MM.1S (cell line): ENCODE measurements around the gene ZNF81.
"Not testable (repeated sequence)": the region's sequence is repeated elsewhere in the genome, so short reads cannot be mapped to it uniquely, and the experiment has no call there.

ENCODE experiments used
- DNase-seq: peaks from one replicate; pipeline ENCODE4 v3.0.0-alpha.2; 2015
- H2AFZ ChIP-seq: fragments of 300-600 bp; sonication (generic); 2 replicates; pipeline ENCODE4 v1.6.0; 2016; ENCODE audit warnings: antibody characterized with exemption, low read length
- H3F3A ChIP-seq: fragments of 300-600 bp; sonication (generic); 2 replicates; pipeline ENCODE4 v1.6.1; 2016; ENCODE audit warnings: mild to moderate bottlenecking, antibody characterized with exemption, low read length, moderate library complexity, mixed read lengths; ENCODE audit not compliant: insufficient read depth
- H3K27ac ChIP-seq: fragments of 300-600 bp; sonication (generic); 2 replicates; pipeline ENCODE4 v1.5.1; 2016; ENCODE audit warnings: mild to moderate bottlenecking, low read length
- H3K27me3 ChIP-seq: fragments of 300-600 bp; sonication (generic); replicated peaks from 2 replicates; pipeline ENCODE4 v1.6.0; 2016; ENCODE audit warnings: low read length; ENCODE audit not compliant: insufficient read depth
- H3K36me3 ChIP-seq: fragments of 300-600 bp; sonication (generic); replicated peaks from 2 replicates; pipeline ENCODE4 v1.6.1; 2016; ENCODE audit warnings: mild to moderate bottlenecking, low read length, mixed read lengths; ENCODE audit not compliant: insufficient read depth
- H3K4me1 ChIP-seq: fragments of 300-600 bp; sonication (generic); 2 replicates; pipeline ENCODE4 v1.6.1; 2016; ENCODE audit warnings: low read length, mixed read lengths
- H3K4me2 ChIP-seq: fragments of 300-600 bp; sonication (generic); 2 replicates; pipeline ENCODE4 v1.6.0; 2016; ENCODE audit warnings: low read depth, low read length
- H3K4me3 ChIP-seq: fragments of 300-600 bp; sonication (generic); 2 replicates; pipeline ENCODE4 v1.5.1; 2016; ENCODE audit warnings: low read length, mixed read lengths
- H3K79me2 ChIP-seq: fragments of 300-600 bp; sonication (generic); 2 replicates; pipeline ENCODE4 v1.6.1; 2016; ENCODE audit warnings: mixed run types, low read length, mixed read lengths
- H3K9ac ChIP-seq: fragments of 300-600 bp; sonication (generic); 2 replicates; pipeline ENCODE4 v1.6.1; 2016; ENCODE audit warnings: low read length, mixed read lengths
- H3K9me2 ChIP-seq: fragments of 300-600 bp; sonication (generic); replicated peaks from 2 replicates; pipeline ENCODE4 v1.6.1; 2016; ENCODE audit warnings: mild to moderate bottlenecking, low read length, mixed read lengths; ENCODE audit not compliant: insufficient read depth
- H3K9me3 ChIP-seq: fragments of 300-600 bp; sonication (generic); replicated peaks from 2 replicates; pipeline ENCODE4 v1.6.1; 2016; ENCODE audit warnings: mild to moderate bottlenecking, low read length, mixed read lengths; ENCODE audit not compliant: insufficient read depth
- H4K20me1 ChIP-seq: fragments of 300-600 bp; sonication (generic); 2 replicates; pipeline ENCODE4 v1.6.1; 2016; ENCODE audit warnings: mild to moderate bottlenecking, low read length, moderate library complexity, mixed read lengths; ENCODE audit not compliant: insufficient read depth
- EZH2 ChIP-seq: fragments of 300-600 bp; sonication (generic); optimal IDR thresholded peaks from 2 replicates; pipeline ENCODE3; 2017; ENCODE audit warnings: low read depth, mild to moderate bottlenecking, antibody characterized with exemption, low read length, mixed read lengths
- EZH2phosphoT487 ChIP-seq: fragments of 300-600 bp; sonication (generic); IDR thresholded peaks from 2 replicates; pipeline ENCODE4 v1.6.1; 2018; ENCODE audit warnings: antibody characterized with exemption, low read length
- TF ChIP-seq, protein P1 (sequence below): fragments of 300-600 bp; sonication (generic); IDR thresholded peaks from 2 replicates; pipeline ENCODE4 v1.5.1; 2016; ENCODE audit warnings: antibody characterized with exemption, low read length, mixed read lengths

The ZNF81 gene

GRCh38 chrX:47807272-47807538 is 29.5 kb upstream of the ZNF81 start:
- not testable (repeated sequence) for H3K9me2 ChIP-seq, H3K9ac ChIP-seq, H3K36me3 ChIP-seq, H3K27ac ChIP-seq, H3K9me3 ChIP-seq, H3F3A ChIP-seq, DNase-seq, H3K4me1 ChIP-seq, H3K79me2 ChIP-seq, H3K27me3 ChIP-seq, H2AFZ ChIP-seq, H3K4me2 ChIP-seq, H3K4me3 ChIP-seq, H4K20me1 ChIP-seq

- Histone ChIP-seq H3K4me3 (no peak overlapping the region), H3K79me2 (no peaks in the 10 kb centered on the region), H3K27ac (no peak overlapping the region), H3K9me3 (no peaks in the 10 kb centered on the region), H4K20me1 (no peaks in the 10 kb centered on the region), H3K4me1 (no peaks in the 10 kb centered on the region), H3K27me3 (no peaks in the 10 kb centered on the region), H2AFZ (no peak overlapping the region), H3K9ac (no peak overlapping the region), H3K36me3 (no peaks in the 10 kb centered on the region), H3K4me2 (no peak overlapping the region), H3K9me2 (no peaks in the 10 kb centered on the region), H3F3A (no peaks in the 10 kb centered on the region)
- DNase-seq: no peak
- TF ChIP-seq, protein P1, sequence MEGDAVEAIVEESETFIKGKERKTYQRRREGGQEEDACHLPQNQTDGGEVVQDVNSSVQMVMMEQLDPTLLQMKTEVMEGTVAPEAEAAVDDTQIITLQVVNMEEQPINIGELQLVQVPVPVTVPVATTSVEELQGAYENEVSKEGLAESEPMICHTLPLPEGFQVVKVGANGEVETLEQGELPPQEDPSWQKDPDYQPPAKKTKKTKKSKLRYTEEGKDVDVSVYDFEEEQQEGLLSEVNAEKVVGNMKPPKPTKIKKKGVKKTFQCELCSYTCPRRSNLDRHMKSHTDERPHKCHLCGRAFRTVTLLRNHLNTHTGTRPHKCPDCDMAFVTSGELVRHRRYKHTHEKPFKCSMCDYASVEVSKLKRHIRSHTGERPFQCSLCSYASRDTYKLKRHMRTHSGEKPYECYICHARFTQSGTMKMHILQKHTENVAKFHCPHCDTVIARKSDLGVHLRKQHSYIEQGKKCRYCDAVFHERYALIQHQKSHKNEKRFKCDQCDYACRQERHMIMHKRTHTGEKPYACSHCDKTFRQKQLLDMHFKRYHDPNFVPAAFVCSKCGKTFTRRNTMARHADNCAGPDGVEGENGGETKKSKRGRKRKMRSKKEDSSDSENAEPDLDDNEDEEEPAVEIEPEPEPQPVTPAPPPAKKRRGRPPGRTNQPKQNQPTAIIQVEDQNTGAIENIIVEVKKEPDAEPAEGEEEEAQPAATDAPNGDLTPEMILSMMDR: no peak
- TF ChIP-seq EZH2phosphoT487 (no peak), EZH2 (no peak)
Measured at GRCh38 chrX:47807548-47807947, 29.2 kb upstream of the ZNF81 start.

DNA sequence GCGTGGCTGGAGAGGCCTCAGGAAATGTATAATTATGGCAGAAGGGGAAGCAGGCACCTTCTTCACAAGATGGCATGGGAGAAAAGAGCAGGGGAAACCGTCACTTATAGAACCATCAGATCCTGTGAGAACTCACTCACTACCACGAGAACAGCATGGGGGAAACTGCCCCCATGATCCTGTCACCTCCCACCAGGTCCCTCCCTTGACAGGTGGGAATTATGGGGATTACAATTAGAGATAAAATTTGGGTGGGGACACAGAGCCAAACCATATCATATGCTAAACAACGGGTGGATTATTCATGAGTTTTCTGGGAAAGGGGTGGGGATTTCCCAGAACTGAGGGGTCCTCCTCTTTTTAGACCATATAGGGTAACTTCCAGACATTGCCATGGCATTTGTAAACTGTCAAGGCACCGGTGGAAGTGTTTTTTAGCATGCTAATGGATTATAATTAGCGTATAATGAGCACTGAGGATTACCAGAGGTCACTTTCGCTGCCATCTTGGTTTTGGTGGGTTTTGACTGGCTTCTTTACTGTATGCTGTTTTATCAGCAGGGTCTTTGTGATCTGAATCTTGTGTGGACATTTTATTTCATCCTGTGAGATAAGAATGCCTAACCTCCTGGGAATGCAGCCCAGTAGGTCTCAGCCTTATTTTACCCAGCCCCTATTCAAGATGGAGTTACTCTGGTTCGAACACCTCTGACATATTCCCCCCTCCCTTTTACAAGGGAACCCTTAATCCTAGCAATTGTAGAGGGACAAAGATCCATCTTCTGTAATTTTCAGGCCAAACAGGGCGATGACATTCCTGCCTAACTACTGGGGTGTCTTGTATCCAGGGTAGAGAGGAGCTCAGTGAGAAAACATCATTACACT is 27.6 kb upstream of the ZNF81 start:
- Histone ChIP-seq H2AFZ (no peak overlapping the region), H3K4me1 (no peaks in the 10 kb centered on the region), H3K4me2 (no peak overlapping the region), H3K4me3 (no peak overlapping the region), H3F3A (no peaks in the 10 kb centered on the region), H3K27ac (no peak overlapping the region), H3K79me2 (no peaks in the 10 kb centered on the region), H3K36me3 (no peaks in the 10 kb centered on the region), H3K9me3 (no peaks in the 10 kb centered on the region), H3K9me2 (no peaks in the 10 kb centered on the region), H4K20me1 (no peaks in the 10 kb centered on the region), H3K27me3 (no peaks in the 10 kb centered on the region), H3K9ac (no peak overlapping the region)
- DNase-seq: no peak
- TF ChIP-seq, protein P1: no peak
- no peak for TF ChIP-seq EZH2
- TF ChIP-seq EZH2phosphoT487: no peak

- H3K9me3 ChIP-seq: no peaks in the 10 kb centered on the region
- H2AFZ ChIP-seq: no peak overlapping the region
- H3F3A ChIP-seq: no peaks in the 10 kb centered on the region
- no peak overlapping the region for H3K9ac ChIP-seq
- no peaks in the 10 kb centered on the region for H3K4me1 ChIP-seq
- TF ChIP-seq, protein P1: no peak
- TF ChIP-seq EZH2 (no peak), EZH2phosphoT487 (no peak)
- H3K4me3 ChIP-seq: no peak overlapping the region
- H3K79me2 ChIP-seq: no peaks in the 10 kb centered on the region
- H3K27me3 ChIP-seq: no peaks in the 10 kb centered on the region
- no peak for DNase-seq
- H4K20me1 ChIP-seq: no peaks in the 10 kb centered on the region
- no peaks in the 10 kb centered on the region for H3K9me2 ChIP-seq
- no peak overlapping the region for H3K4me2 ChIP-seq
- H3K27ac ChIP-seq: no peak overlapping the region
- no peaks in the 10 kb centered on the region for H3K36me3 ChIP-seq
Measured at GRCh38 chrX:47814851-47815250, 21.9 kb upstream of the ZNF81 start.
